Progenitor cell of endocrine pancreas (in vitro differentiated cells): ENCODE results near the gene DTWD1. TPM values are rescaled to one million over a fixed set of nuclear protein-coding genes. Genes with fewer than 3 reads are reported as not detected.
"Not testable (repeated sequence)": the region's sequence is repeated elsewhere in the genome, so short reads cannot be mapped to it uniquely, and the experiment has no call there.

ENCODE experiments used
- DNase-seq: peaks from one replicate; pipeline ENCODE4 v3.0.0; 2021; ENCODE audit warnings: low spot score; ENCODE audit not compliant: unreplicated experiment
- H3K27ac Mint-ChIP-seq: 2 replicates; pipeline ENCODE4 v1.8.0; 2021; ENCODE audit warnings: mild to moderate bottlenecking, moderate library complexity, mixed read lengths
- H3K27me3 Mint-ChIP-seq: 2 replicates; pipeline ENCODE4 v1.8.0; 2021; ENCODE audit warnings: mixed read lengths
- H3K36me3 Mint-ChIP-seq: 2 replicates; pipeline ENCODE4 v1.8.0; 2022; ENCODE audit warnings: mixed read lengths; ENCODE audit not compliant: insufficient read depth
- H3K4me1 Mint-ChIP-seq: 2 replicates; pipeline ENCODE4 v1.8.0; 2021; ENCODE audit warnings: low read depth, mixed read lengths
- H3K4me3 Mint-ChIP-seq: 2 replicates; pipeline ENCODE4 v1.8.0; 2021; ENCODE audit warnings: low read depth, mild to moderate bottlenecking, moderate library complexity, mixed read lengths
- H3K9me3 Mint-ChIP-seq: 2 replicates; pipeline ENCODE4 v1.8.0; 2021; ENCODE audit warnings: low read depth, mixed read lengths
- CTCF ChIP-seq: fragments of 200-600 bp; sonication (generic); IDR thresholded peaks from one replicate; pipeline ENCODE4 v1.5.0; 2021; ENCODE audit warnings: antibody characterized with exemption, mild to moderate bottlenecking; ENCODE audit not compliant: unreplicated experiment
- total RNA-seq: library from RNA; stranded (reverse); gene quantifications from 2 replicates; pipeline ENCODE4 v1.2.1, GENCODE V29; 2021

The DTWD1 gene
- total RNA-seq, 1 donor from 2014 or later, result 37.2 TPM

- no peak overlapping the region for H3K4me3 Mint-ChIP-seq
- no peak for TF ChIP-seq CTCF
- H3K36me3 Mint-ChIP-seq, result no peaks in the 10 kb centered on the region
Observed at GRCh38 chr15:49693498-49693897, 72.7 kb downstream of the DTWD1 start.

GRCh38 chr15:49696433-49696832 lies 75.6 kb downstream of the DTWD1 start:
- Mint-ChIP-seq H3K27me3 (no peaks in the 10 kb centered on the region), H3K36me3 (no peaks in the 10 kb centered on the region), H3K4me1 (no peaks in the 10 kb centered on the region), H3K4me3 (no peak overlapping the region), H3K9me3 (no peaks in the 10 kb centered on the region), H3K27ac (no peak overlapping the region)
- DNase-seq, result no peak
- TF ChIP-seq CTCF, result no peak

More at GRCh38 chr15:49693498-49693897, 72.7 kb downstream of the DTWD1 start:
- H3K4me1 Mint-ChIP-seq, result no peaks in the 10 kb centered on the region
- H3K27me3 Mint-ChIP-seq, result no peaks in the 10 kb centered on the region
- DNase-seq, result no peak
- no peak overlapping the region for H3K27ac Mint-ChIP-seq
- no peaks in the 10 kb centered on the region for H3K9me3 Mint-ChIP-seq

GRCh38 chr15:49697121-49697520 lies 76.3 kb downstream of the DTWD1 start:
- Mint-ChIP-seq H3K27me3 (no peaks in the 10 kb centered on the region), H3K27ac (no peak overlapping the region), H3K4me1 (no peaks in the 10 kb centered on the region), H3K4me3 (no peak overlapping the region), H3K36me3 (no peaks in the 10 kb centered on the region), H3K9me3 (no peaks in the 10 kb centered on the region)
- no peak for DNase-seq
- TF ChIP-seq CTCF, result no peak

GRCh38 chr15:49702982-49703381 lies 82.1 kb downstream of the DTWD1 start:
- not testable (repeated sequence) for H3K9me3 Mint-ChIP-seq, H3K27me3 Mint-ChIP-seq, H3K36me3 Mint-ChIP-seq, DNase-seq, H3K4me3 Mint-ChIP-seq, H3K27ac Mint-ChIP-seq, H3K4me1 Mint-ChIP-seq

Other genes starting within 250 kb of the DTWD1 start
- gene FGF7, start 197.8 kb upstream of the DTWD1 start, total RNA-seq, result 0.24 TPM in 1 of 2 replicates, not detected in the other
- 8.3 and 8.9 TPM in 2 replicates for gene FAM227B, start 230 bp upstream of the DTWD1 start, total RNA-seq